Stimulated activated CD8-positive, alpha-beta memory T cell treated with anti-CD3 and anti-CD28 coated beads, Interleukin-15, amount 100 ng/mL, for 24 hours (primary cell): ENCODE data around the gene MAML3.

ENCODE experiments used
- DNase-seq: peaks from one replicate; pipeline ENCODE4 v3.0.0-alpha.2; 2020; ENCODE audit warnings: low read depth

MAML3 gene

GRCh38 chr4:139863531-139863930, 290.5 kb downstream of the MAML3 start:
- no peak for DNase-seq

GRCh38 chr4:139861471-139861870, 292.5 kb downstream of the MAML3 start:
- DNase-seq = no peak

GRCh38 chr4:139860435-139861024, 293.5 kb downstream of the MAML3 start:
- DNase-seq = no peak

GRCh38 chr4:139859876-139860275, 294.1 kb downstream of the MAML3 start:
- no peak for DNase-seq

GRCh38 chr4:139858436-139859205, 295.4 kb downstream of the MAML3 start:
- no peak for DNase-seq

GRCh38 chr4:139857977-139858376, 296.0 kb downstream of the MAML3 start:
- DNase-seq = no peak

GRCh38 chr4:139857021-139857420, 297.0 kb downstream of the MAML3 start:
- DNase-seq = no peak

GRCh38 chr4:139854668-139855403, 299.1 kb downstream of the MAML3 start:
- no peak for DNase-seq

- no peak for DNase-seq
Measured at GRCh38 chr4:139853309-139853708, 300.7 kb downstream of the MAML3 start.

GRCh38 chr4:139852612-139853269, 301.2 kb downstream of the MAML3 start:
- no peak for DNase-seq

GRCh38 chr4:139851639-139852038, 302.3 kb downstream of the MAML3 start:
- DNase-seq = no peak

- DNase-seq = no peak
Measured at GRCh38 chr4:139851133-139851532, 302.9 kb downstream of the MAML3 start.

GRCh38 chr4:139849219-139849618, 304.8 kb downstream of the MAML3 start:
- no peak for DNase-seq

GRCh38 chr4:139848028-139848427, 306.0 kb downstream of the MAML3 start:
- DNase-seq = no peak

- no peak for DNase-seq
Measured at GRCh38 chr4:139847602-139848001, 306.4 kb downstream of the MAML3 start.

GRCh38 chr4:139846766-139847165, 307.2 kb downstream of the MAML3 start:
- DNase-seq = no peak

GRCh38 chr4:139845453-139846093, 308.4 kb downstream of the MAML3 start:
- no peak for DNase-seq

GRCh38 chr4:139844459-139845036, 309.4 kb downstream of the MAML3 start:
- no peak for DNase-seq

- DNase-seq = no peak
Measured at GRCh38 chr4:139844057-139844456, 309.9 kb downstream of the MAML3 start.

GRCh38 chr4:139843641-139844040, 310.3 kb downstream of the MAML3 start:
- DNase-seq = no peak

GRCh38 chr4:139841464-139842195, 312.4 kb downstream of the MAML3 start:
- no peak for DNase-seq
